Measurements from ENCODE around the gene CKS1B.

DNA sequence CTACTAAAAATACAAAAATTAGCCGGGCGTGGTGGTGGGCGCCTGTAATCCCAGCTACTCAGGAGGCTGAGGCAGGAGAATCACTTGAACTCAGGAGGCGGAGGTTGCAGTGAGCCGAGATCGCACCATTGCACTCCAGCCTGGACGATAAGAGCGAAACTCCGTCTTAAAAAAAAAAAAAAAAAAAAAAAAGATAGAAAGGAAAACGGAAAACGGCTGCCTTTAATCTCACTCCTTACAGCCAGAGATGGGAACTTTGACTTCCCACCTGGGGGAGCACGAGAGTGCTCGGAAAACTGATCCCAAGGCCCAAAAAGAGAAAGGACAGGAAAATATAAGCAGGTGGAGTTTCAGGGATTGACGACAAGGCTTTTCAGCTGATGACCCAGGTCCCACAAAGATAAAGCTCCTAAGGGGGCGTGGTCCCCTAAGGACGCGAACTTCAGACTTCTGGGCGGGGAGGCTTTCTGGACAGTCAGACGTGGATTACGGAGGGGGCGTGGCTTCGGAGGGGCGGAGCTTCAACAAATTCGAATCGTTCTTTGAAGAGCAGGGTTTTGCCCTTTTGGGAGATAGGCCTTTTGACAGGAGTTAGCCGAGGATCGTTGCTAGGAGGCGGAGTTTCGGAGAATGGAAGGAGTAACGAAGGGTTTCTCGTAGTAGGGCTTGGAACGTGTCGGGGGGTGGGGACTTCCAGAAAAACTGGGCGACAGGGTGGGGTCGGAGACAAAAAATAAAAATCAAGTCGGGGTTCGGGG lies 958 bp upstream of the CKS1B start:
- TF ChIP-seq, protein P1, sequence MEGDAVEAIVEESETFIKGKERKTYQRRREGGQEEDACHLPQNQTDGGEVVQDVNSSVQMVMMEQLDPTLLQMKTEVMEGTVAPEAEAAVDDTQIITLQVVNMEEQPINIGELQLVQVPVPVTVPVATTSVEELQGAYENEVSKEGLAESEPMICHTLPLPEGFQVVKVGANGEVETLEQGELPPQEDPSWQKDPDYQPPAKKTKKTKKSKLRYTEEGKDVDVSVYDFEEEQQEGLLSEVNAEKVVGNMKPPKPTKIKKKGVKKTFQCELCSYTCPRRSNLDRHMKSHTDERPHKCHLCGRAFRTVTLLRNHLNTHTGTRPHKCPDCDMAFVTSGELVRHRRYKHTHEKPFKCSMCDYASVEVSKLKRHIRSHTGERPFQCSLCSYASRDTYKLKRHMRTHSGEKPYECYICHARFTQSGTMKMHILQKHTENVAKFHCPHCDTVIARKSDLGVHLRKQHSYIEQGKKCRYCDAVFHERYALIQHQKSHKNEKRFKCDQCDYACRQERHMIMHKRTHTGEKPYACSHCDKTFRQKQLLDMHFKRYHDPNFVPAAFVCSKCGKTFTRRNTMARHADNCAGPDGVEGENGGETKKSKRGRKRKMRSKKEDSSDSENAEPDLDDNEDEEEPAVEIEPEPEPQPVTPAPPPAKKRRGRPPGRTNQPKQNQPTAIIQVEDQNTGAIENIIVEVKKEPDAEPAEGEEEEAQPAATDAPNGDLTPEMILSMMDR (conservative IDR thresholded peaks at IDR 0.05; ENCODE audit: low read length), result peak; percentile 37; the same call in 1 of the 2 replicates
- no peak for TF ChIP-seq EZH2phosphoT487 (IDR thresholded peaks at IDR 0.05; ENCODE audit: borderline replicate concordance, low read depth, low read length)

All from OCI-LY7 (cell line).